GM19438 (cell line): ENCODE results near the gene MGAT4B.

ENCODE experiments used
- ATAC-seq: cut with Tn5 transposase; IDR thresholded peaks from one replicate; pipeline ENCODE4 v1.9.1; 2021; ENCODE audit warnings: low read depth; ENCODE audit not compliant: unreplicated experiment

The MGAT4B gene

GRCh38 chr5:179827680-179828079 lies 21.0 kb upstream of the MGAT4B start:
- ATAC-seq, result no peak

GRCh38 chr5:179825655-179826182 lies 19.1 kb upstream of the MGAT4B start:
- ATAC-seq, result no peak

GRCh38 chr5:179824745-179825112 lies 18.1 kb upstream of the MGAT4B start:
- ATAC-seq, result no peak

GRCh38 chr5:179823937-179824744 lies 17.5 kb upstream of the MGAT4B start:
- ATAC-seq, result no peak

GRCh38 chr5:179822444-179822990 lies 15.9 kb upstream of the MGAT4B start:
- ATAC-seq, result no peak

GRCh38 chr5:179822059-179822432 lies 15.4 kb upstream of the MGAT4B start:
- no peak for ATAC-seq

- ATAC-seq, result peak; percentile 45
Observed at GRCh38 chr5:179821298-179822058, 14.8 kb upstream of the MGAT4B start.

GRCh38 chr5:179820483-179821297 lies 14.0 kb upstream of the MGAT4B start, which contains the start of gene SQSTM1:
Gene SQSTM1, plus strand, starts transcription at chr5:179820905. Its CDS starts 32 bp downstream, at chr5:179820937.
- ATAC-seq, result peak; percentile 32

- no peak for ATAC-seq
Observed at GRCh38 chr5:179820127-179820482, 13.4 kb upstream of the MGAT4B start.

GRCh38 chr5:179819296-179820126 lies 12.8 kb upstream of the MGAT4B start:
- ATAC-seq, result peak; percentile 10

- ATAC-seq, result peak; percentile 52
Observed at GRCh38 chr5:179818746-179819295, 12.2 kb upstream of the MGAT4B start.

GRCh38 chr5:179817890-179818745 lies 11.5 kb upstream of the MGAT4B start:
- no peak for ATAC-seq

- no peak for ATAC-seq
Observed at GRCh38 chr5:179817470-179817840, 10.8 kb upstream of the MGAT4B start.

GRCh38 chr5:179816796-179817469 lies 10.3 kb upstream of the MGAT4B start:
- no peak for ATAC-seq

- no peak for ATAC-seq
Observed at GRCh38 chr5:179816401-179816795, 9.7 kb upstream of the MGAT4B start.

- ATAC-seq, result no peak
Observed at GRCh38 chr5:179815491-179816249, 9.0 kb upstream of the MGAT4B start.

- ATAC-seq, result no peak
Observed at GRCh38 chr5:179814090-179814489, 7.4 kb upstream of the MGAT4B start.
